DND-41 (cell line): ENCODE data around the gene LYRM2.

Experiments
- ATAC-seq: fragments of 200-7000 bp; cut with Tn5 transposase; 3 replicates; pipeline ENCODE4 v1.9.1; 2021; ENCODE audit warnings: low read depth; ENCODE audit not compliant: insufficient read depth
- DNase-seq: peaks from one replicate; pipeline ENCODE4 v3.0.0-alpha.2; 2020
- H2AFZ ChIP-seq: 2 replicates; pipeline ENCODE4 v1.6.0; 2012; ENCODE audit warnings: low read depth, low read length
- H3K27ac ChIP-seq: 2 replicates; pipeline ENCODE4 v1.5.1; 2012; ENCODE audit warnings: low read length, inconsistent platforms
- H3K27me3 ChIP-seq: fragments of 200-600 bp; sonication (generic); 2 replicates; pipeline ENCODE4 v1.6.0; 2012; ENCODE audit warnings: low read length, mild to moderate bottlenecking, inconsistent platforms; ENCODE audit not compliant: insufficient read depth, poor library complexity
- H3K36me3 ChIP-seq: 2 replicates; pipeline ENCODE4 v1.5.1; 2012; ENCODE audit warnings: low read length, inconsistent platforms; ENCODE audit not compliant: insufficient read depth
- H3K4me1 ChIP-seq: 2 replicates; pipeline ENCODE4 v1.5.1; 2012; ENCODE audit warnings: mild to moderate bottlenecking, low read length; ENCODE audit not compliant: insufficient read depth
- H3K4me2 ChIP-seq: 2 replicates; pipeline ENCODE4 v1.6.0; 2012; ENCODE audit warnings: mild to moderate bottlenecking, moderate library complexity, low read length, inconsistent platforms; ENCODE audit not compliant: insufficient read depth
- H3K4me3 ChIP-seq, 2 experiments: fragments of 200-600 bp in 1 of 2; shearing (Covaris generic) in 1 of 2; 2 replicates each; pipeline ENCODE4 v1.5.1; 2012 to 2016; ENCODE audit warnings: inconsistent platforms in 2 of 2, low read length in 2 of 2, mild to moderate bottlenecking in 2 of 2, low read depth in 1 of 2, moderate library complexity in 1 of 2
- H3K79me2 ChIP-seq: 2 replicates; pipeline ENCODE4 v1.6.0; 2012; ENCODE audit warnings: low read length, inconsistent platforms; ENCODE audit not compliant: insufficient read depth
- H3K9ac ChIP-seq: 2 replicates; pipeline ENCODE4 v1.6.0; 2012; ENCODE audit warnings: low read depth, mild to moderate bottlenecking, inconsistent platforms, low read length, moderate library complexity
- H3K9me3 ChIP-seq: 2 replicates; pipeline ENCODE4 v1.5.1; 2012; ENCODE audit warnings: low read length, moderate library complexity, mild to moderate bottlenecking, inconsistent platforms; ENCODE audit not compliant: insufficient read depth, severe bottlenecking
- H4K20me1 ChIP-seq: 2 replicates; pipeline ENCODE4 v1.6.0; 2012; ENCODE audit warnings: low read length; ENCODE audit not compliant: insufficient read depth
- CTCF ChIP-seq: IDR thresholded peaks from 2 replicates; pipeline ENCODE4 v1.5.1; 2012; ENCODE audit warnings: borderline replicate concordance, low read length, moderate library complexity, mild to moderate bottlenecking; ENCODE audit not compliant: poor library complexity, severe bottlenecking; ENCODE audit errors: extremely low read depth
- EZH2 ChIP-seq: IDR thresholded peaks from 3 replicates; pipeline ENCODE4 v1.6.1; 2012; ENCODE audit warnings: borderline replicate concordance, low read depth, mild to moderate bottlenecking, moderate library complexity, low read length, inconsistent platforms; ENCODE audit not compliant: severe bottlenecking

The LYRM2 gene

GRCh38 chr6:89539779-89540178, 98.8 kb downstream of the LYRM2 start:
- H2AFZ ChIP-seq, result no peak overlapping the region
- H3K9ac ChIP-seq, result no peak overlapping the region
- no peaks in the 10 kb centered on the region for H3K36me3 ChIP-seq
- no peaks in the 10 kb centered on the region for H3K79me2 ChIP-seq
- no peaks in the 10 kb centered on the region for H4K20me1 ChIP-seq
- H3K4me1 ChIP-seq, result no peaks in the 10 kb centered on the region
- no peak for TF ChIP-seq CTCF
- H3K4me2 ChIP-seq, result no peak overlapping the region
- no peak overlapping the region for H3K27ac ChIP-seq
- no peaks in the 10 kb centered on the region for H3K9me3 ChIP-seq
- peaks cover 2% of the 10 kb centered on the region for H3K27me3 ChIP-seq
- no peak overlapping the region for H3K4me3 ChIP-seq
- no peak for DNase-seq
- ATAC-seq, result no peak

DNA sequence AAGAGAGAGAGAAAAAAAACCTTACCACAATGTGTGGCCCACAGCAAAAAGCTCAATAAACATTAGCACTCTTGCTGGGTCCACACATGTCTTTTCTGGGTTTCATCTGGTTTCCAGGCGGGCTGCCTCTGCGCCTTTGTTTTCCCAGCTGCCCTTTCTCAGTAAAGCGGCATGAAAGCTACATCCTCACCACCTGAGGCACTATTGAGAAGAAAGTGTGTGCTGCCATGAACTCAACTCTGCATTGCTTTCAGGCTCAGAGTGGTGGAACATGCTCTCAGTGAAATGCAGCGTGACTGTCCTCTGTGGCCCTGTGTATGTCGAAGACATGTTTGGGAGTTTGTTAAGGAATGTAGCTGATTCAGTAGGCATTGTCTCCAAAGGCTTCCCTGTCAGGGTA, 102.3 kb downstream of the LYRM2 start:
- Histone ChIP-seq H2AFZ (no peak overlapping the region), H3K27ac (no peak overlapping the region), H4K20me1 (no peaks in the 10 kb centered on the region), H3K4me3 (no peak overlapping the region), H3K9ac (no peak overlapping the region), H3K27me3 (no peaks in the 10 kb centered on the region), H3K79me2 (no peaks in the 10 kb centered on the region), H3K4me1 (no peaks in the 10 kb centered on the region), H3K9me3 (no peaks in the 10 kb centered on the region), H3K4me2 (no peak overlapping the region), H3K36me3 (no peaks in the 10 kb centered on the region)
- ATAC-seq (no peak), DNase-seq (no peak)
- TF ChIP-seq EZH2 (no peak), CTCF (no peak)

DNA sequence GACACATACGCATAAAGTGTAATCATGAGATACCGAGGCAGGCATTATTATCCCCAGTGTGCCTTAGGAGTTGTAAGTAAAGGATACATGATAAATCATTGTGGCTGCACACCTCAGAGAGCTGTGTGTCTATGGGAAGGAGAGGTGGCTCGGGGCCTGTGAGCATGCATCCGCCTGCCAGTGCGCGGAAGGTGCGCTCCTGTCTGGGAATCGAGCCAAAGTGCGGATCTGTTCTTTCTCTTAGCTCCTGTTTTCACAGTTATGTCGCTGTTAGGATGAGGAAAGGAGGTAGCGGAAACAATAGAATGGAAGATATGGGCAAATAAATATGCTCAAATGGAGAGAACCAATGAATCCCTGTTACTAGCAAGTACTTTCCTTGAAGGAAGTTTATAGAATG, 107.6 kb downstream of the LYRM2 start:
- TF ChIP-seq CTCF (no peak), EZH2 (no peak)
- ATAC-seq (no peak), DNase-seq (no peak)
- no peak overlapping the region for H3K4me3 ChIP-seq
- no peaks in the 10 kb centered on the region for H4K20me1 ChIP-seq
- H3K4me1 ChIP-seq, result no peaks in the 10 kb centered on the region
- H3K9me3 ChIP-seq, result no peaks in the 10 kb centered on the region
- no peaks in the 10 kb centered on the region for H3K36me3 ChIP-seq
- H3K27me3 ChIP-seq, result no peaks in the 10 kb centered on the region
- H3K27ac ChIP-seq, result no peak overlapping the region
- no peak overlapping the region for H2AFZ ChIP-seq
- no peaks in the 10 kb centered on the region for H3K79me2 ChIP-seq
- H3K4me2 ChIP-seq, result no peak overlapping the region
- no peak overlapping the region for H3K9ac ChIP-seq

DNA sequence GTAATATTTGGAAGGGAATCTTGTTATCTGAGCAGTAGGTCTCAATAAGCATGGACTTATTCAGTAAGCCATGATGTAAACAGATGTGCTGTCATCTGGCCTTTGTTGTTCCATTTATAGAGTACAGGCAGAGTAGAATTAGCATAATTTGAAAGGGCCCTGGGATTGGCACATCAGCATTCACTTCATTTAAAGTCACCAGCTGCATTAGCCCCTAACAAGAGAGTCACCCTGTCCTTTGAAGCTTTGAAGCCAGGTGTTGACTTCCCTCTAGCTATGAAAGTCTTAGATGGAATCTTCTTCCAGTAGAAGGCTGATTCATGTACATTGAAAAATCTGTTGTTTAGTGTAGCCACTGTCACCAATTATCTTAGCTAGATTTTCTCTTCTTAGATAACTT, 109.7 kb downstream of the LYRM2 start:
- H3K9ac ChIP-seq, result no peak overlapping the region
- H3K27ac ChIP-seq, result no peak overlapping the region
- no peaks in the 10 kb centered on the region for H3K79me2 ChIP-seq
- no peaks in the 10 kb centered on the region for H3K9me3 ChIP-seq
- no peak overlapping the region for H3K4me2 ChIP-seq
- H3K4me1 ChIP-seq, result no peaks in the 10 kb centered on the region
- TF ChIP-seq EZH2 (no peak), CTCF (no peak)
- H3K4me3 ChIP-seq, result no peak overlapping the region
- ATAC-seq (peak; percentile 64), DNase-seq (no peak)
- H4K20me1 ChIP-seq, result no peaks in the 10 kb centered on the region
- no peak overlapping the region for H2AFZ ChIP-seq
- H3K36me3 ChIP-seq, result no peaks in the 10 kb centered on the region
- no peaks in the 10 kb centered on the region for H3K27me3 ChIP-seq
